Epidermal melanocyte (primary cell): ENCODE measurements around the gene VGF.
A peak's percentile ranks its signal among the peaks of the same experiment; 100 is the strongest.

Source experiments
- DNase-seq: peaks from one replicate; pipeline ENCODE4 v3.0.0; 2011; ENCODE audit warnings: low spot score; ENCODE audit not compliant: insufficient read length

VGF gene

DNA sequence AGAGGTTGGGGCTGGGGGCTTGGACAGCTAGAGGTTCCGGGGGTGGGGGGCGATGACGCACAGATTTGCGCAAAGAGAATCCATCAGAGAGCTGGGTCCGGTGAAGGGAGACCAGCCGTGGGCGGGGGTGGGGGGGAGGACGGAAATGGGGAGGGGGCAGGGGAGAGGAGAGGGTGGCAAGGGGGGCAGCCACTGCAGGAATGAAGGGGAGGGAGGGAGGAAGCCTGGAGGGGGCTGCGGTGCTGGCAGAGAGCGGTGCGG is 1.2 kb upstream of the VGF start:
- peak; percentile 1 for DNase-seq

DNA sequence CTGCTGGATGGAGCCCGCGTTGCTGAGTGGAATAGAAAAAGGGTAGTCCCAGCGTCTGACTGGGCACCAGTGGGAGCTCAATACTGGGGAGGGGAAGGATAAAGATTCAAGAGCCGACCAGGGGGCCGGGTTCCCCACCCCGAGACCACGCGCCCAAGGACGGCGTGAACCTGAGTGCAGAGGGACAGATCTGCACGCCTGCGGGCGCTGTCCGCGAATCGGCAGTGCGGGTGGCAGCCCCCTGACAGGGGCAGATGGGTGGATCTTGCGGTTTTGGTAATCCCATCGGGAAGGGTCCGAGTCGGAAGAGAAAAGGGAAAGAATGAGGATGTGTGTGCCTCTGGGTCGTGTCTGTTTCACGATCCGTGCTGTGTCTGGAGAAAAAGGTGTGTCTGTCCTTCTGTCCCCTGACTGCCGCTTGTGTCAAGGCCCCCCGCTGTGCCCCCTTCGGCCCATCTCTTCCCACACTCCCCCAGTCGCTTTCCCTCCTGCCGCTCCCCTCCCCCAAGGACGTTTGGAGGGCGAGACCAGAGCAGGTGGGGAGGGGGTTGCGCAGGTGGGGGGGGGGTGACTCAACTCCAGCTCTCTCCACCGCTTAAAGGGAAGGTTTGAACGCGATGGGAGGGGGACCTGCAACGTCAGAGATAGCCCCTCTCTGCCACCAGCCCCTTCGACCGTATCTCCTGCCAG is 734 bp upstream of the VGF start:
- DNase-seq = peak; percentile 1

DNA sequence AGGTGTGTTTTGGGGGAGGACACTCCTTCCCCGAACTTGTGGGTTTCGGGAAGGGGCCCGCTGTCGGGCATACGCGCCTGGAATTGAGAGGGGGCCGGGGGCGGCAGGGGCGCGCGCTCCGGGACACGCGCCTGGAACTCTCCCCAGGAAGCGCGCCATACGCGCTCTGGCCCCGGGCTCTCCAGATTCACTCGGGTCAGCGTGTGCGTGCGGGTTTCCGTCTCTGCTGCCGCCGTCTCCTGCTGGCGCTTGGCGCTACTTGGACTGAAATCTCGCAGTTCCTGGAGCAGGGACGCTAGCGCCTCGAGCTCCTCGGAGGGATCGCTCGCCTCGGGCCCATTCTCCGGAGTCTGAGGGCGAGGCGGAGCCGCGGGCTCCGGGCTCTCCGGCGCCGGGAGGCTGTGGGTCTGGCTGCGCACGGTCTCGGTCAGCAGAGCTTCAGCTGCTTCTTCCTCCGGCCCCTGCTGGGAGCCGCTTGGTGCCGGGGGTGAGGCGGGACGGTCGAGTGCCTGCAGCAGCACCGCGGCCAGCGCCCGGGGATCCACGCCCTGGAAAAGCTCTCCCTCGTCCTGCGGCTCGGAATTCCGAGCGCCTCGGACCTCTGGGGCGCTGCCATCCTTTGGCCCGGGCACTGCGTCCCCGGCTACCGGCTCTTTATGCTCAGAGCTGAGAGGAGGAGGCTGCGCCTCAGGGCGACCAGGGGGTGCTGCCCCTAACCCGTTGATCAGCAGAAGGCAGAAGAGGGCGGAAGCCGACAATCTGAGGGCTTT is 1.1 kb downstream of the VGF start:
- DNase-seq = peak; percentile 31

DNA sequence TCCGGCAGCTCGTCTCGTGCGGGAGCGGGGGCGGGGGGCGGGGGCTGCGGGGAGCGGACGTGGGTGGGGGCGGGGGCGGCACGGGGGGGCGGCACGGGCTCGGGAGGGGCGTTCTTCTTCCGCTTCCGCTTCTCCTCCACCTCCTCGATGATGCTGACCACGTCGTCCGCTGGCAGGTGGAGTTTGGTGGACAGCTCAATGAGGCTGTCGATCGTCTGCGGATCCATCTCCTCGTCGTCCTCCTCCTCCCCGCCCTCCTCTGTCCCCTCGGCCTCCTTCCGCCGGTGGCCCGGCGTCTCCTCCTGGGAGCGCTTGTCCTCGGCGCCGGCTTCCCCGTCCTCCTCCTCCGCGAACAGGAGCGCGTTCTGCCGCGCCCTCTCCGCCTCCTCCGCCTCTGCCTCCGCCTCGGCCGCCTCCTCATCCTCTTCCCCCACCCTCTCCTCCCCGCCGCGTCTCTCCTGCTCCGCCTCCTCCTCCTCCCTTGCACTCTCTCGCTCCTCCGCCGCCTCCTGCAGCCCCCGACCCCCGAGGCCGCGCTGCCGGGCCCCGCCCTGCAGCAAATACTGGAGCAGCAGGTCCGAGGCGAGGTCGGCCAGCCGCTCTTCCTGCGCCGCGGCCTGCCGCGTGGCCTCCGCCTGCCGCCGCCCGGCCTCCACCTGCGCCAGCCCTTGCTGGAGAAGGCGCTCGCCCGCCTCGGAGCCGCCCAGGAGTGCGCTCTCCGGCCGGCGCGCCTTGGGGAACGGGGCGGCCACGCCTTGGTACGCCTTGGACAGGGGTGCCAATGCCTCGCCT is 1.9 kb downstream of the VGF start:
- peak; percentile 14 for DNase-seq

DNA sequence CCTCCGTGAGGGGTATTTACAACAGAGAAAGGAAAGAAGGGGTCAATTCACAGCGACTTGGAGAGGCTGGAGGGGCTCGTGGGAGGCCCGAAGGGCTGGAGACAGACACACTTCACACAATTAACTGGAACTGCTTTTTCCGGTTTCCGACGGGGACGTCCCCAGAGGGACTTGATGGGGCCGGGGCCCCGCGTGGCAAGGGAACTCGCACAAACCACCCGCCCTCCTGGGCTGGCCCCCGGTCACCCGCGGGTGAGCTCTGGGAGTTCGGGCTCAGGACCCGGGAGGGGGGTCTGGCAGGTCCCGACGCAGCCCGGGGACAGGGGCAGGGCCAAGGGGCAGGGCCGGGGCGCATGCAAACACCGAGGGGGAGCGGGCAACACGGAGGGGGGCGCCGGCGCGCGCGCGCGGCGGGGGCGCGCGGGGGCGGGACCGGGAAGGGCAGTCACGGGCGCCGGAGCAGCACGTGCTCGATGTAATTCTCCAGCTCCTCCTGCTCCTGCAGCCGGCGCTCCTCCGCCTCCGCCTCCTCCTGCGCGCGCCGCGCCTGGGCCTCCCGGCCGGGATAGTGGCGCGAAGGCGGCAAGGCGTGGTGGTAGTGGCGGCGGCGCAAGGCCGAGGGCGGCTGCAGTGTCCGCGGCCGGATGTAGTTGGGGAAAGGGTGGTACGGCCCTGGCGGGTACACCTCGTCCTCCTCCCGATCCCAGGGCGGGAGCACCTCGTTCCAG is 2.7 kb downstream of the VGF start:
- peak; percentile 22 for DNase-seq

DNA sequence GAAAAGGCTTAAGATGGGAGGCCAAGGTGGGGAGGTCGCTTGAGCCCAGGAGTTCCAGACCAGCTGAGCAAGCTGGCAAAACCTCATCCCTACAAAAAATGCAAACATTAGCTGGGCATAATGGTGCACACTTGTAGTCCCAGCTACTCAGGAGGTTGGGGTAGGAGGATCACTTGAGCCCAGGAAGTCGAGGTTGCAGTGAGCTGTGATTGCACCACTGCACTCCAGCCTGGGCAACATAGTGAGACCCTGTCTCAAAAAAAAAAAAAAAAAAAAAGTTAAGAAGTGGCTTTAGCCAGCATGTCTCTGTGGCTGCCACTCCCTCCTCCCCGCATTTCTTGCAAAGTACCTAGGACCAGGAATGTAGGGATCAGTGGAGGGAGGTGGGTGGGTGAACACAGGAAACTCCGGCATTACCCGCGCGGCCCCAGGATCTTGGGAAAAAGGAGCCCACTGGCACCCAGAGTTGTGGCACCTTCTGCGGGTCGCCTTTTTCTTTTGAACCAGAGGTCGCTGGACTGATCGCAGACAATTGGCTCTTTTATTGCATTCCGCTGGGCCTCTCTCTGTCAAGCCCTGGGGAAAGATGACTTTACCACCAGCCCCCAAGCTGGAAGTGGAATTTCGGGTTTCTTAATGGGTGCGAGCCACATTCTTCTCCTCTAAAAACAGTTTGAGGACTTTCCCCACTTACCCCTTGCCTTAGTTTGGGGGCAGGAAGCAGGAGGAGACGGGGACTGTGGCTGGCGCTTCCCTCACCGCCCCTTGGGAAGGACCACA is 3.5 kb downstream of the VGF start:
- no peak for DNase-seq

DNA sequence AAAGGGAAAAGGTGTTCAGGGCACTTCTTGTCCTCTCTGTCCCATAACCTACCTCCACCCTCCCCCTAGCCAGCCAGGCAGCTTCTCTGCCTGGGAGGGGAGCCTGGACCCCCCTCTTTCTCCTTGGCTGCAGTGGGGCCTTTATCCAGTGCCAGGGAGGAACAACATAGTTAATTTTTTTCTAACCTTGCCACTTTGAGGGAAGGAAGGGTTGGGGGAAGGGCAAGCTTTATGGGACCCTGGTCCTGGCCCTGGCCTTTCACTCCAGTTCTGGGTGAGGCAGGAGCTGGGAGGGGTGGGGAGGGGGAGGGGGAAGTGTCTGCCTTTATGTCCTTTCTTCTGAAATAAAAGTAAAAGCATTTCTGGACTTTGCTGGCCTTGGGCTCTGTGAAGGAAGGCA is 4.5 kb downstream of the VGF start:
- no peak for DNase-seq

DNA sequence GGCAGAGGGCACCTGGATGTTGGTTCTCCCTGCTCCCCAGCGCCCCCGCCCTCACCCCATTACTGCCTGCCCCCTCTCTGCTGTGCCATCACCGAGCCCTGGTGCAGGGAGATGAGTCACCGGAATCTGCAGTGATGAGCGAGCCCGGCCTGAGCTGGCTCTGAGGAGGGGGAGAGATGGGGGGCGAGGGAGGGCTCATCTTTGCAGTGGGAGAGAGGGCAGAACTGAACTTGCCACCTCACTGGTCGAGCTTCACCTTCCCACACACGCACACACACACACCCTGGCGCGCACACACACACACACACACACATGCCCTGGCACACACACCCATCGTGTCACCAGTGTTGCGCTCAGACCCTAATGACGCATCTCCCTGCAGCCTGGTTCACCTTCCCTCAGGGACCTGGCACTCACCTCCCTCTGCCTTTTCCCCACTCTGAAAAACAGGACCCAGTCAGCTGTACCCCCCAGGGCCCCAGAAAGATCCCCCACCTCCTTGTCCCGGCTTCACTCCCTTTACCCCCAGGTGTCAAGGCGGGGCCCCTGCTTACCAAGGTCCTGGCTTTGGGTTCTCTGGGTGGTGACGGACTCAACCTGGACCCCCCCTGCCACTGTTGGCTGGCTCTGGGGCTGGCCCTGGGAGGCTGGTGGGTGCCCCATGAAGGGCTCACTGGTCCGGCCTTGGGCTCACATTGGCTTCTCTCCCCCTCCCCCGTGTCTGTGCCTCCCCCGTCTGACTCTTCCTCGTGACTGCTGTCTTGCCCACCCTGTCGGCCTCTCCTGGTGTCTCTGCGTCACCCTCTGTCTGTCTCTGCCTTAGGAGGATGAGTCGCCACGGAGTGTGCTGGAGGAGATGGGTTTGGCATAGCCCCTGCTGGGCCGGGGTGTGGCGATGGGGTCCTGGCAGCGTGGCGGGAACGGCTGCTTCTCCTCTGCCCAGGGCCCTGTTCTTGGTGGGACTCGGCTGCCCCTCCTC is 5.4 kb downstream of the VGF start:
- DNase-seq = no peak

DNA sequence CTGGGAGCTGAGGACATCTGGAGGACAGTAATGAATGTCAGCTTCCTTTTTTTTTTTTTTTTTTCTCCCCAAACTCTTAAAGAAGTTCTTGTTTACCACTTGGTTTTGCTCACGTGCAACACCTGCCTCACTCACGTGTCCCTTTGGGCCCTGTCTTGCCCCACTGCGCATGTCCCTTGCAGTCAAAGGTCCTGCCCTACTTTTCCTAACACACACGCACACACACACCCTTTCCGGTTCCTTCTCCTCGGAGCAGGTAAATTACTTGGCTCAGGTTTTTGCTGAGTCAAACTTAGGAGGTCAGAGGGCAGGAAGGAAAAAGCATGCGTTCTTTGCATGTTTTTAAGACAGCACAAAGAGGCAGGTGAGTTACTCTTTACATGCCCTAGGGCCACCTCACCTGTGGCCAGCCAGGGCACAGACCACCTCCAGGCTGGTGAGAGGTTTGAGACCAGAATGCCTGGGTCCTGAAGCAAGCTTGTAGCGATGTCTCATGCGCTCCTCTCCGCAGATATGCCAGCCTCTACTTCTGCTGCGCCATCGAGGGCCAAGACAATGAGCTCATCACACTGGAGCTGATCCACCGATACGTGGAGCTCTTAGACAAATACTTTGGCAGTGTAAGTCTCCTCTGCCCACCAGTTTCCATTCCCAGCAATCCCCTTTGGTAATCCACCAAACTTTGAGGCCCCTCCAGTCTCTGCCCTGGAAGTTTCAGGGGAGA is 8.3 kb downstream of the VGF start:
- no peak for DNase-seq

DNA sequence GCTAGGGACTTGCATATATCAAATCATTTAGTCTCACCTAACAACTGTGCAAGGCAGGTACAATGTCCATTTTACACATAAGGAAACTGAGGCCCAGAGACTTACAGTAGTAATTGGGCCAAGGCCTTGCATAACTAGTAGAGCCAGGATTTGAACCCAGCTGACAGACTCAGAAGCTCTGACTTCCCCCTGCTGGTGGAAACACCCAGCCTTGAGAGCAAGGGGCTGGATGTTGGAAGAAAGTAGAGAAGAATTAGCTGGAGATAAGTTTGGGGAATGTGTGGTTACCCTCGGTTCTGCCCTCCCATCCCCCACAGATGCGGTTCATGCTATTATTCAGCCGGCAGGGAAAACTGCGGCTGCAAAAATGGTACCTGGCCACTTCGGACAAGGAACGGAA is 9.1 kb downstream of the VGF start:
- no peak for DNase-seq

DNA sequence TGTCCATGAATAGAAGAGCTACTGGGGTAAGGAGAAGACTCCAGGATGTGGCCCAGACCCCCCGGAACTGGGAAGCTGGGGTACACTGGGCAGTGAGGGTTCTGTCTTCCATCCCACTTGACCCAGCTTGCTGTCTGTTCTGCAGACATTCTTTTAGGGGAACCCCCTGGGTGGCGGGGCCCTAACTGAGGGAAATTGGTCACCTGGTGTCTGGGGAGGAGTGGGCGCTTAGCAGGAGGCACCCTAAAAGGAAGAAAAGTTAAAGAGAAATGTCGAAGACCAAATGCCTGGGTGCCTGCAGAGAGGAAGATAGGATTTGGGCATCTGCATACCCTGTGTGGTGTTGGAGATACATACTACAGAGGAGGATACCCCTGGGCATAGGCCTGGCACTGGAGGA is 10.1 kb downstream of the VGF start:
- no peak for DNase-seq

DNA sequence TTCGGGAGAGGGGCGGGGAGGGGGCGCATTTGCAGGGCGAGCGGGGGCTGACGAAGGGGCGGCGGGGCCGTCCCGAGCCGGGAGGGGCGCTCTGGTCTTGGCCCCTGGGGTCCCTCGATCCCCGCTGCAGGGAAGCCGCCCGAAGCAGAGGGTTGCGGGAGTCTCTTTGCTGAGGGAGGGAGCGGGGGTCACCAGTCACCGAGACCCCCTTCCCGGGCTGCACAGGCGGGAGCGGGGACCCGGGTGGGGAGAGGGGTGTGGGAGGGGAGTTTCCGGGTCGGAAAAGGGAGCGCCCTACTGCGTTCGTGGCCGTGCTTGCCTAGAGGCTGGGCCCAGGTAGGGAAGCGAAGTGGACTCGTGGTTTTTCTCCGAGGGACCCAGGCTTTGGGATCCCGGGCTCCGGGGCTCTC is 10.7 kb downstream of the VGF start:
- no peak for DNase-seq

DNA sequence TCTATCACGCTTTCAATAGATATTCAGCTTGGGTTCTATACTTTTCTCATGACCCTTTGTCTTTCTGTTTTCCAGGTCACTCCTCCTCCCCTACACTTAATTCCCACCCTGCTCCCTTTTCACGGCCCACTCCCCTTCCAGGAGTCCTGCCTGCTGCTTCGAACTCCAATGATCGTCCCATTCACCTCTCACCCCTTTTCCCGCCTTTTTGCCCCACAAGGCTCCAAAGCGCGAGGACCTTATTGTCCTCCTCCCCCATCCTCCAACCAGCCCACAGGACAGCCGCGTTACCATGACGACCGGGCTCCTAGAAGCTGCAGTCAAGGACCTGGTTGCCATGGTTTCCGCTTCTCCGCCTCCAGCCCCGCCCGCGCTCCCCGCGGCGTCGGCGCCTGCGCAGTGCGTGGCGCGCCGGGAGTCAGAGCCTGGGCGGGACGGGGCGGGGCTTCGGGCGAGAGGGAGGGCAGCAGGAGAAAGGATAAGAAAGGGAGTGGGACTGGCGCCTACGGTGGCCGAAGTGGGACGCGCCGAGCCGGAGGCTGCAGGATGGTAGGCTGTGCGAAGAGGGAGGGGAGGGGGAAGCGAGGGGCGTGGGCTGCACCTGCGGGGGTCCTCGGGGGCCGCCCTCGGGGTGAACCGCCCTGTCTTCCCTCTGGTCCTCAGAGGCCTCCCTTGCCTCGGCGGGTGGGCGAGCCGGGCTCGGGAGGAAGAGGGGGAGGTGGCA is 11.2 kb downstream of the VGF start, which contains the start of gene AP1S1:
TSS of gene AP1S1 (plus strand) at position 508 of the 724 bp plus-strand sequence. CDS start at position 547, 39 bp downstream.
- peak; percentile 100 for DNase-seq

DNA sequence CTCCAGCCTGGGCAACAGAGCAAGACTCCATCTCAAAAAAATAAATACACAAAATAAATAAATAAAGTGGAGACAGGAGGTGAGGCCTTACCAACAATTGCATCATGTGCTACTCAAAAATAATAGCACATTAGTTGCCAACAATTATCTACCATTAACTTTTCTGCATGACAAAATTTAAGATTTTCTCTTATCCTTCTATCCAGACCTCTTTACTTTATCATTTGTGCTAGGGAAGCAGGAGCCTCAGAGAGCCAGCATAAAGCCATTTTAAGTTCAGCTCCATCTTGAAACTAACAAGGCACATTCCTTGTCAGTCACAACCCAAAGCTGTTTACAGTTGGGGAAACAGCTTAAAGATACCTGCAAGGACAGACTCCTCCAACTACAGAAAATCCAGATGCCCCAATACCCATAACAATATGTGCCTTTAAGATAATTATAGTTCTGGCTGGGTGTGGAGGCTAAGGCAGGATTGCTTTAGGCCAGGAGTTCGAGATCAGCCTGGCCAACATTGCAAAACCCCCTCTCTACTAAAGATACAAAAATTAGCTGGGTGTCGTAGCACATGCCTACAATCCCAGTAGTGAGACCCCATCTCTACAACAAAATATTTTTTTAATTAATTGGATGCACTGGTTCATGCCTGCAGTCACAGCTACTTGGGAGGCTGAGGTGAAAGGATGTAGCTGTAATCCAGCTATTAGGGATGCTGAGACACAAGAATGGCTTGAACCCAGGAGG is 13.3 kb downstream of the VGF start:
- DNase-seq = no peak

DNA sequence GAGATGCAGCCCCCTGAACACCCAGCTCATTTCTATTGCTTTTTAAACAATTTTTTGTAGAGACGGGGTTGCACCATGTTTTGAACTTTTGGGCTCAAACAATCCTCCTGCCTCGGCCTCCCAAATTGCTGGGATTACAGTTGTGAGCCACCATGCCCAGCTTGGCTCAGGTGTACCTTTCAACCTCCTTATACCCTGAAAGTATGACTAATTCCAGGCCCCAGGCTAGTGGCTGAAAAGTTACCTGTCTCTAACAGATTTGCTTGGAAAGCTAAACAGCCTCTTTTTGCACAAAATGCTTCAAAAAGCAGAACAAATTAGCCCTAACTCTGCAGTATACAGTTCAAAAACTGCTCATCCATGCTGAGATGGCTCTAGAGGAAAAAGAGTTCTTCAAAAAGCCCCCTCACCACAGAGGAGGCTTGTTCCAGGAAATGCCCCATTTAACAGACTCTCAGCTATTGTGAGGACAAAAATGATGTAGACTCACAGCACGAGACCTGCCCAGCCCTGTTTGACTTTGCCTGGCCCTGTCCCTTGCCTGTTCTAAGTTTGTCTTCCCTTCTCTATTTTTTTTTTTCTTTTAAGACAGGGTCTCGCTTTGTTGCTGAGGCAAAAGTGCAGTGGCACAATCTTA is 24.5 kb downstream of the VGF start:
- DNase-seq = no peak

DNA sequence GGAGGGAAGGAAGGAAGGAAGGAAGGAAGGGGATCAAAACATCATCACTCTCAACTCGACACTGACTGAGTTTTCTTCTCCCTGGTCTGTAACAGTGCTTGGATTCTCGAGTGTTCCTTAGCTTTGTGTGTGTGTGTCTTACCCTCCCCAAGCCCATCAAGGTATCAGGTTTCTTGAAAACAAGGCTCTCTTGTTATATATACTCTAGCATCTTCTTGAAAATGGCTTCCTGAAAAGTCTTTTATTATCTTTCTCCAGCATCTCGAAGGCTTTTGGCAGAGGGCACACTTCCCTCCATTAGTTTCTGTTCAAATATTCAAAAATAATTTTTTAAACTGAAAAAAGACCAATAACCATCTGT is 25.1 kb downstream of the VGF start:
- DNase-seq = no peak

DNA sequence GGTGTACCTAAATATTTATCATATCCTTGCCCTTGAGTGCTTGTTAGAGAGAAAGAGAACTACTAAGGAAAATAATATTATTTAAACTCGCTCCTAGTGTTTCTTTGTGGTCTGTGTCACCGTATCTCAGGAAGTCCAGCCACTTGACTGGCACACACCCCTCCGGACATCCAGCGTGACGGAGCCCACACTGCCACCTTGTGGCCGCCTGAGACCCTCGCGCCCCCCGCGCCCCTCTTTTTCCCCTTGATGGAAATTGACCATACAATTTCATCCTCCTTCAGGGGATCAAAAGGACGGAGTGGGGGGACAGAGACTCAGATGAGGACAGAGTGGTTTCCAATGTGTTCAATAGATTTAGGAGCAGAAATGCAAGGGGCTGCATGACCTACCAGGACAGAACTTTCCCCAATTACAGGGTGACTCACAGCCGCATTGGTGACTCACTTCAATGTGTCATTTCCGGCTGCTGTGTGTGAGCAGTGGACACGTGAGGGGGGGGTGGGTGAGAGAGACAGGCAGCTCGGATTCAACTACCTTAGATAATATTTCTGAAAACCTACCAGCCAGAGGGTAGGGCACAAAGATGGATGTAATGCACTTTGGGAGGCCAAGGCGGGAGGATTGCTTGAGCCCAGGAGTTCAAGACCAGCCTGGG is 27.0 kb downstream of the VGF start:
- DNase-seq = no peak
